ENCODE measurements around the gene ITGA6. TPM values are rescaled to one million over a fixed set of nuclear protein-coding genes. Genes with fewer than 3 reads are reported as not detected.

ITGA6 gene
- polyA plus RNA-seq, 6 donors from 2014 or later = 0.36 to 0.74 (median 0.52) TPM; not detected in 1

DNA sequence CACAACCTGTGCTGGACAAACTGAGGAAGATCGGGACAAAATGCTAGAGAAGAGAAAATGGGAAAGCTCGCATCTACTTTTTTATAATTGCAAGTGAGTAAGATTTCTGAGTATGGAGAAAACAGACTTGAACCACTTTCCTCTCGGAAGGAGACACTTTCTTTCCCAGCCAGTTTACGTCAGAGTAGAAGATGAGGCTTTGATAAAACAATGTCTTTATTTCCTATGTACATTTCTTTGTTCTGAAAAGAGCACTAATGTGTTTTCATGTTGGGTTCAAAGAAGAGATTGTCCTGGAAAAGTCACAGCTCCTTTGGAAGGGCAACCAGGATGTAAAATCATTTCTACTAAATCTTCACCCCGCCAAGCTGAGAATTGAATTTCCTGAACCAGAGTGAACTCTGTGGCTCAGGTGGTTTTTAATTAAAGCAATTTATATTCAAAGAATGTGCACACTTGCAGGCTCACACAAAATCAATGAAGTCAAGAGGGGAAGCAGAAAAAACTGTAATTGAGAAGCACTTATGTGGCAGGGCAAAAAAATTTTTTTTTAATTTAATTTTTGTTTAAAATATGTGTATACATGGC, 23.4 kb upstream of the ITGA6 start:
- no peak for ATAC-seq (ENCODE audit: low read depth in 2 of 2)
- Mint-ChIP-seq H3K27ac (no peak overlapping the region), H3K9me3 (peaks cover 0 to 7% (median 0%) of the 10 kb centered on the region in 7 donors), H3K4me1 (no peaks in the 10 kb centered on the region), H3K27me3 (peaks cover 0 to 21% (median 3%) of the 10 kb centered on the region in 3 donors), H3K4me3 (no peak overlapping the region), H3K36me3 (no peaks in the 10 kb centered on the region)
- DNase-seq = no peak

GRCh38 chr2:172404824-172405223, 22.6 kb upstream of the ITGA6 start:
- Mint-ChIP-seq H3K27ac (no peak overlapping the region), H3K36me3 (no peaks in the 10 kb centered on the region)

GRCh38 chr2:172405673-172406072, 21.7 kb upstream of the ITGA6 start:
- DNase-seq (no peak), ATAC-seq (ENCODE audit: low read depth in 2 of 2) (no peak)
- Mint-ChIP-seq H3K36me3 (no peaks in the 10 kb centered on the region), H3K4me3 (no peak overlapping the region), H3K27me3 (peaks cover 0 to 21% (median 0%) of the 10 kb centered on the region in 3 donors), H3K4me1 (no peaks in the 10 kb centered on the region), H3K9me3 (peaks cover 0 to 7% (median 0%) of the 10 kb centered on the region in 7 donors), H3K27ac (no peak overlapping the region)

More at GRCh38 chr2:172404824-172405223, 22.6 kb upstream of the ITGA6 start:
- Mint-ChIP-seq H3K4me3 (no peak overlapping the region), H3K9me3 (peaks cover 0 to 7% (median 0%) of the 10 kb centered on the region in 7 donors), H3K27me3 (peaks cover 0 to 21% (median 3%) of the 10 kb centered on the region in 3 donors), H3K4me1 (no peaks in the 10 kb centered on the region)
- ATAC-seq (ENCODE audit: low read depth in 2 of 2) (no peak), DNase-seq (no peak)

- Mint-ChIP-seq H3K9me3 (peaks cover 0 to 7% (median 0%) of the 10 kb centered on the region in 7 donors), H3K36me3 (no peaks in the 10 kb centered on the region), H3K27ac (peak overlapping the region in 1 of 6 donors; percentile 57), H3K4me1 (no peaks in the 10 kb centered on the region), H3K4me3 (no peak overlapping the region), H3K27me3 (peaks cover 0 to 17% (median 5%) of the 10 kb centered on the region in 3 donors)
- no peak for DNase-seq
- no peak for ATAC-seq (ENCODE audit: low read depth in 2 of 2)
Observed at GRCh38 chr2:172408143-172408766, 19.1 kb upstream of the ITGA6 start.

DNA sequence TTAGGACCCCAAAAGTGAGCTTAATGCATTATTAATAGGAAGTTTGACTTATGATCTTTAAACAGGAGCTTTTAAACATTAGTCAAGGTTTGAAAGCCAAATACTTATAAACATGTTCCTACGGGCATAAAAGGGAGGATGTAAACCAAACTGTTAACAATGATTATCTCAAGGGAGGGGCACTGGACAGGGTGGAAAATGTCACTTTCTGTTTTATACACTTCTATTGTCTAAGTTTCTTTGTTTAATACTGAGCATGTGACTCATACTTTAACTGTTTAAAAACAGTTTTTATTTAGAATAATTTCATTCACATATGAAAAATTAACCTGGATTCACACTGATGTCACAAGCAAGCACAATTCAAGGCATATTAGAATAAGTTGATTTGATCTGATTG, 18.3 kb upstream of the ITGA6 start:
- Mint-ChIP-seq H3K27me3 (peaks cover 0 to 9% (median 5%) of the 10 kb centered on the region in 3 donors), H3K36me3 (no peaks in the 10 kb centered on the region), H3K27ac (no peak overlapping the region), H3K4me3 (no peak overlapping the region), H3K4me1 (no peaks in the 10 kb centered on the region), H3K9me3 (peaks cover 0 to 7% (median 0%) of the 10 kb centered on the region in 7 donors)
- no peak for DNase-seq
- ATAC-seq (ENCODE audit: low read depth in 2 of 2) = no peak

- peaks cover 0 to 5% (median 0%) of the 10 kb centered on the region in 7 donors for H3K9me3 Mint-ChIP-seq
- no peak for DNase-seq
Observed at GRCh38 chr2:172412984-172413492, 14.3 kb upstream of the ITGA6 start.

DNA sequence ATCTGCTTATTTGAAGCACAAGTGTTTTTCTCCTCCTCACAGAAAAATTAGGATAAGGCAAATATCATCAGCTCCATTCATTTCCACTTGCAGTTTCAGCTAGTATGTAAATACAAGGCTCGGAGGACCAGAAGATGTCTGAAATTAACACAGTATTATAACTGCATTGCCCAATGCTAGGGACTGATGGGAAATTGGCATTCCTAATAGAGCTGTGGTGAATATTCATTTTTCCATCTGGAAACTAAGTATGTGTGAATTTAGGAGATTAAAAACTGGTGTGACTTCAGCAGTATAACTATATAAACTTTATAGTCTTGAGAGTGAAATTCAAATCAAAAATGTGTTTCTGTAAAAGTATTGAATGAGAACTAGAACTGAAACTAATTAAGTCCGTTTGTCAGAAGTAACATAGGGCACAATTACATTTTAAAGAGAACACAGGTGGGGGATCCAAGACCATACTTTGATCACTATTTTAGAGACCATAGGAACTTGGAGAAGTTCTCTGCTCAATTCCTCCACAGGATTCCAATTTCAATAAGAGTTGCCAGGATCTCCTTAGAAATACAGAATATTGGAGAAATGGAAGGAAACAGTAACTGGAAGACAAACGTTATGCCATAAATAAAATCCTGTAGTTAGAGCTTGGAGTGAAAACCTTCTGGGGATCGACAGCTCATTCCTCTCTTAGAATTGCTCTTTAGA, 12.1 kb upstream of the ITGA6 start:
- Mint-ChIP-seq H3K36me3 (peaks cover 0 to 8% of the 10 kb centered on the region in 2 donors), H3K4me1 (no peaks in the 10 kb centered on the region)

More at GRCh38 chr2:172412984-172413492, 14.3 kb upstream of the ITGA6 start:
- Mint-ChIP-seq H3K27ac (no peak overlapping the region), H3K27me3 (peaks cover 0 to 5% (median 0%) of the 10 kb centered on the region in 3 donors), H3K36me3 (no peaks in the 10 kb centered on the region), H3K4me1 (no peaks in the 10 kb centered on the region), H3K4me3 (no peak overlapping the region)
- no peak for ATAC-seq (ENCODE audit: low read depth in 2 of 2)

GRCh38 chr2:172415865-172416183, 11.6 kb upstream of the ITGA6 start:
- no peak overlapping the region for H3K27ac Mint-ChIP-seq
- no peak for ATAC-seq (ENCODE audit: low read depth in 2 of 2)
- H3K27me3 Mint-ChIP-seq = peaks cover 11 to 18% (median 17%) of the 10 kb centered on the region in 3 donors
- DNase-seq = no peak
- peaks cover 0 to 5% (median 0%) of the 10 kb centered on the region in 7 donors for H3K9me3 Mint-ChIP-seq
- no peaks in the 10 kb centered on the region for H3K4me1 Mint-ChIP-seq
- H3K4me3 Mint-ChIP-seq = no peak overlapping the region
- peaks cover 0 to 8% of the 10 kb centered on the region in 2 donors for H3K36me3 Mint-ChIP-seq

More for the DNA sequence above, 12.1 kb upstream of the ITGA6 start:
- Mint-ChIP-seq H3K9me3 (peaks cover 0 to 5% (median 0%) of the 10 kb centered on the region in 7 donors), H3K27me3 (peaks cover 11 to 15% (median 13%) of the 10 kb centered on the region in 3 donors), H3K27ac (no peak overlapping the region), H3K4me3 (no peak overlapping the region)
- DNase-seq (no peak), ATAC-seq (ENCODE audit: low read depth in 2 of 2) (no peak)

DNA sequence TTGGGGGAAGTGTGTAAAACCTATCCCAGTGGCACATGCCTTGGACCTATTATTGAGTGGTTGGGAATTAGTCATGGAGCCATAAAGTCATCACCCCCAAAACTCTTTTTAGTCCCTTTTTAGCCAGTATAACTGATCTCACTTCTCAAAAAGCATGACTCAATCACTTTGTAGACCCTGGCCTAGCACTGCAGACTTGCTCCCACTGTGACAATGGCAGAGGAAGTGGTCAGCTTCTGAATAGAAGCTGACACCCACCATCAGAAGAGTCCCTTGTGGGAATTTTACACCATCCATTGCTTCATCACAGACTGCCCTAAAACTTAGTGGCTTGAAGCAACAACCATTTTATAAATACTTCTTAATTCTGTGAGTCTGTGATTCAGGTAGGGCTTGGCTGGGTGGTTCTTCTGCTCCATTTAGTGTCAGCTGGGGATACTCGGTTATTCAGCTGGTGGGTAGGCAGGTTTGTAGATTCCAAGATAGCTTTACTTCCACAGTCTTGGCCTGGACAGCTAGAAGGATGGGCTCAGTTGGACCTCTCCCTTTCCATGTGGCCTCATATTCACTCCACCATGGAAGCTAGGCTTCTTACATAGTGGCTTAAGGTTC, 10.8 kb upstream of the ITGA6 start:
- peaks cover 11 to 24% (median 15%) of the 10 kb centered on the region in 3 donors for H3K27me3 Mint-ChIP-seq

GRCh38 chr2:172420216-172420615, 7.2 kb upstream of the ITGA6 start:
- ATAC-seq (ENCODE audit: low read depth in 2 of 2) (no peak), DNase-seq (no peak)
- Mint-ChIP-seq H3K4me1 (no peaks in the 10 kb centered on the region), H3K4me3 (no peak overlapping the region), H3K27me3 (peaks cover 33 to 56% (median 39%) of the 10 kb centered on the region in 3 donors), H3K9me3 (peaks cover 0 to 5% (median 0%) of the 10 kb centered on the region in 7 donors), H3K27ac (no peak overlapping the region), H3K36me3 (peaks cover 0 to 8% of the 10 kb centered on the region in 2 donors)

More for the DNA sequence above, 10.8 kb upstream of the ITGA6 start:
- ATAC-seq (ENCODE audit: low read depth in 2 of 2) (no peak), DNase-seq (no peak)
- Mint-ChIP-seq H3K9me3 (peaks cover 0 to 5% (median 0%) of the 10 kb centered on the region in 7 donors), H3K27ac (no peak overlapping the region), H3K36me3 (peaks cover 0 to 8% of the 10 kb centered on the region in 2 donors), H3K4me3 (no peak overlapping the region), H3K4me1 (no peaks in the 10 kb centered on the region)

- Mint-ChIP-seq H3K27me3 (peaks cover 47 to 71% (median 49%) of the 10 kb centered on the region in 3 donors), H3K4me3 (no peak overlapping the region), H3K9me3 (peaks cover 0 to 3% (median 0%) of the 10 kb centered on the region in 7 donors), H3K27ac (peak overlapping the region in 1 of 6 donors; percentile 72), H3K36me3 (peaks cover 0 to 8% of the 10 kb centered on the region in 2 donors), H3K4me1 (peaks cover 4 to 9% (median 8%) of the 10 kb centered on the region in 3 donors)
- ATAC-seq (ENCODE audit: low read depth in 2 of 2) = no peak
- no peak for DNase-seq
Observed at GRCh38 chr2:172423160-172423559, 4.2 kb upstream of the ITGA6 start.

DNA sequence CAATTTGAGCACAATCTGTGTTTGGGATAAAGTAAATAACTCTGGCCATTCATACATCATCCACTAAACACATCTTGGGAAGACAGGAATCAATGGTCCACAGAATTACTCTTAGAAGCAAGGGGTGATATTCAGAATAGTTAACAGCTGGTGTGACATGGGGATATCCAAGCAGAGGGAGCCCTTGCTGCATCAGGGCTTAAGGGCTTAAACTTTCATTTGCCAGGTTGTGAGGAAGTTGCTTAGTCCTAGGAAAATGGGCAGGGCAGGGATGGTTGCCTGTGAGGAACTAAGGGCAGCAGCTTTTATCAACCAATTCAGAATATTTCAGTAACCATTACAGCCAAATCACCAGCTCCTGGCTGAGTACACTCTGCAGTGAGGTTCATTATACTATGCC, 2.0 kb upstream of the ITGA6 start:
- Mint-ChIP-seq H3K4me1 (peaks cover 4 to 18% (median 11%) of the 10 kb centered on the region in 3 donors), H3K36me3 (no peaks in the 10 kb centered on the region), H3K4me3 (peak overlapping the region in 2 of 8 donors; percentile 77 to 79), H3K9me3 (no peaks in the 10 kb centered on the region), H3K27me3 (peaks cover 44 to 65% (median 53%) of the 10 kb centered on the region in 3 donors), H3K27ac (no peak overlapping the region)
- no peak for DNase-seq
- no peak for ATAC-seq (ENCODE audit: low read depth in 2 of 2)
